Osteocyte (in vitro differentiated cells): ENCODE data around the gene PSMB8. TPM values are rescaled to one million over a fixed set of nuclear protein-coding genes. Genes with fewer than 3 reads are reported as not detected.

ENCODE experiments used
- DNase-seq: peaks from one replicate; pipeline ENCODE4 v3.0.0; 2021; ENCODE audit warnings: mixed read lengths; ENCODE audit not compliant: unreplicated experiment; ENCODE audit errors: extremely low spot score
- H3K27ac Mint-ChIP-seq: one replicate; pipeline ENCODE4 v1.8.0; 2021; ENCODE audit warnings: mild to moderate bottlenecking, mixed read lengths; ENCODE audit not compliant: unreplicated experiment
- H3K27me3 Mint-ChIP-seq: one replicate; pipeline ENCODE4 v1.8.0; 2021; ENCODE audit warnings: mixed read lengths; ENCODE audit not compliant: unreplicated experiment
- H3K36me3 Mint-ChIP-seq: one replicate; pipeline ENCODE4 v1.8.0; 2021; ENCODE audit warnings: mixed read lengths; ENCODE audit not compliant: unreplicated experiment
- H3K4me1 Mint-ChIP-seq: one replicate; pipeline ENCODE4 v1.8.0; 2021; ENCODE audit warnings: mixed read lengths; ENCODE audit not compliant: unreplicated experiment
- H3K4me3 Mint-ChIP-seq: one replicate; pipeline ENCODE4 v1.8.0; 2021; ENCODE audit warnings: mild to moderate bottlenecking, moderate library complexity, mixed read lengths; ENCODE audit not compliant: unreplicated experiment
- H3K9me3 Mint-ChIP-seq: one replicate; pipeline ENCODE4 v1.8.0; 2021; ENCODE audit warnings: mixed read lengths; ENCODE audit not compliant: unreplicated experiment
- total RNA-seq: library from RNA; stranded (reverse); gene quantifications from 2 replicates; pipeline ENCODE4 v1.2.1, GENCODE V29; 2021
- TF ChIP-seq, protein P1 (sequence below): fragments of 200-600 bp; sonication (generic); IDR thresholded peaks from 2 replicates; pipeline ENCODE4 v1.5.0; 2021; ENCODE audit warnings: antibody characterized with exemption, mild to moderate bottlenecking, moderate library complexity

Gene PSMB8
- total RNA-seq, 1 donor from 2014 or later = 66.1 TPM

DNA sequence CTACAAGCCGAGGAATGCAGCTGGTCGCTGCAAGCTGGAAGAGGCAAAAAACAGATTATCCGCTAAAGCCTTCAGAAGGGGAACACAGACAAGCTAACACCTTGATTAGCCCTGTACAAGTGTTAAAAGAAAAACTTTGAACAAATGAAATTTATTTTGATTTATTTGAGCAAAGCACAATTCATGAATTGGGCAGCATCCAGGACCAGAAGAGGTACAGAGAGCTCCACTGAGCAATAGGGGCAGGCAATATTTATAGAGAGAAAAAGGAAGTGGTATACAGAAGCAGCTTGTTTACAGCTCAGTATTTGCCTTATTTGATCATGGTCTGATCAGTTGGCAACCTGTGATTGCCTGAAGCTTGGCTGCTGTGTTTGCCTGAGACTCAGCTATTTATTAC lies 44.7 kb downstream of the PSMB8 start:
- Mint-ChIP-seq H3K27ac (no peak overlapping the region), H3K27me3 (peaks cover 80% of the 10 kb centered on the region), H3K4me1 (peaks cover 4% of the 10 kb centered on the region), H3K9me3 (peaks cover 6% of the 10 kb centered on the region), H3K4me3 (no peak overlapping the region), H3K36me3 (no peaks in the 10 kb centered on the region)
- no peak for DNase-seq
- TF ChIP-seq, protein P1, sequence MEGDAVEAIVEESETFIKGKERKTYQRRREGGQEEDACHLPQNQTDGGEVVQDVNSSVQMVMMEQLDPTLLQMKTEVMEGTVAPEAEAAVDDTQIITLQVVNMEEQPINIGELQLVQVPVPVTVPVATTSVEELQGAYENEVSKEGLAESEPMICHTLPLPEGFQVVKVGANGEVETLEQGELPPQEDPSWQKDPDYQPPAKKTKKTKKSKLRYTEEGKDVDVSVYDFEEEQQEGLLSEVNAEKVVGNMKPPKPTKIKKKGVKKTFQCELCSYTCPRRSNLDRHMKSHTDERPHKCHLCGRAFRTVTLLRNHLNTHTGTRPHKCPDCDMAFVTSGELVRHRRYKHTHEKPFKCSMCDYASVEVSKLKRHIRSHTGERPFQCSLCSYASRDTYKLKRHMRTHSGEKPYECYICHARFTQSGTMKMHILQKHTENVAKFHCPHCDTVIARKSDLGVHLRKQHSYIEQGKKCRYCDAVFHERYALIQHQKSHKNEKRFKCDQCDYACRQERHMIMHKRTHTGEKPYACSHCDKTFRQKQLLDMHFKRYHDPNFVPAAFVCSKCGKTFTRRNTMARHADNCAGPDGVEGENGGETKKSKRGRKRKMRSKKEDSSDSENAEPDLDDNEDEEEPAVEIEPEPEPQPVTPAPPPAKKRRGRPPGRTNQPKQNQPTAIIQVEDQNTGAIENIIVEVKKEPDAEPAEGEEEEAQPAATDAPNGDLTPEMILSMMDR = no peak

DNA sequence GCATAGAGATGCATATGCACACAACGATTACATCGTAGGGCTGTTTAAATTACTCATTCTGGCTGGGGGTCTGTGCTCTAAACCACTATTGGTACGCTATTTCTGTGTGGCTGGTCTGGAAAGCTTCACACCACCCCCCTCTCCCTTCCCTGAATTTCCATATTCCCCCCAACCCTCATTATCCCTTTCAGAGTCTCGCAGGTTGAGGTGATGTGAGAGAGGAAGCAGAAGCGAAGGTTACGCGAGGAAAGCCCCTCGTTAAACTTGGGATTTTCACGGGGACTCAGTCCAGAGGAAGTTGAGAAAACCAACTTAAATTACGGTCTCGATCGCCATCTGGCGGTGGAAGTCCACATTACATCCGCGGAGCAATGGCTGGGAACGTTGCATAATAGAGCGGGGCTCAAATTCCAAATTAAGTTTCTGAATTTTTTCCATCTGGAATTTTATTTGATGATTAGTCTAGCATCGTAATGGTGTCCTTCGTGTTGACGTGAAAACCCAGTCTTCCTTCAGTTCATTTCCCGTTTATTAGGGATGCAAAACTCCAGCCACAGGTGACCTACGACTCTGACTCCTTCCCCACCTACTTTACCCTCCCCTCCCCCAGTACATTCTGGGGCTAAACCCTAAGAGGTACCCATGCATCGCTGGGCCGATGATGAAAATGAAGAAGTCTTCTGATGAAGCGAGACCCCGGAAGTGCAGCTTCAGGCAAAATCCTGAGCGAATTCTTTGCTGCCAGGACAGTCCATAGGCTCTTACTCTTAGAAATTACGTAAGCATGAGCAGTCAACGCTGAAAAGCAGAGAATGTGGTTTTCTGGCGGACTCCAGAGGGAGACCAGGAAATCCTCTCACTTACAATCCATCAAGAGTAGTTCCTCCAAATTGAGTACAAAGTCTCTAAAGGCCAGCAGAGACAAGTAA lies 46.7 kb downstream of the PSMB8 start:
- H3K4me1 Mint-ChIP-seq = peaks cover 4% of the 10 kb centered on the region
- no peak overlapping the region for H3K27ac Mint-ChIP-seq
- no peak for DNase-seq
- H3K27me3 Mint-ChIP-seq = peaks cover 79% of the 10 kb centered on the region
- H3K4me3 Mint-ChIP-seq = peak overlapping the region; percentile 62
- TF ChIP-seq, protein P1 = peak; percentile 88
- peaks cover 6% of the 10 kb centered on the region for H3K9me3 Mint-ChIP-seq
- H3K36me3 Mint-ChIP-seq = no peaks in the 10 kb centered on the region

DNA sequence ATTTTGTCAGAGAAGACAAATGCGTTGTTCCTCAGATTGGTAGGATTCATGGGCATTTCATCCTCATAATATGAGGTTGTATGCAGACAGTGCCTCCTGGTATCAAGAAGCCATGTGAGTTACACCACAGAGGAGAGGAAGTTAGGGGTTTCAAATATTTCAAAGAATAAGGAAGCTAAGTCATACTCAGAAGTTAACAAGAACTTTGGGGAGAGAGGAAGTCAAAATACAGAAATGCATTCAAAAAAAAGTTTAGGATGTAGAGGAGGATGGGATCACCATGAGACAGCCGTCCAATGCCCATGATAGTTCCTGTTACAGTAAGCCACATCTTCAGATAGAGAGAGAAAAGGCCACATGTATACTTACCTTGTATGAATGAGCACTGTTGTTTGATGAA lies 49.3 kb downstream of the PSMB8 start:
- peaks cover 4% of the 10 kb centered on the region for H3K4me1 Mint-ChIP-seq
- H3K4me3 Mint-ChIP-seq = no peak overlapping the region
- peaks cover 6% of the 10 kb centered on the region for H3K9me3 Mint-ChIP-seq
- H3K27me3 Mint-ChIP-seq = peaks cover 82% of the 10 kb centered on the region
- no peaks in the 10 kb centered on the region for H3K36me3 Mint-ChIP-seq
- no peak for DNase-seq
- TF ChIP-seq, protein P1 = no peak
- no peak overlapping the region for H3K27ac Mint-ChIP-seq

DNA sequence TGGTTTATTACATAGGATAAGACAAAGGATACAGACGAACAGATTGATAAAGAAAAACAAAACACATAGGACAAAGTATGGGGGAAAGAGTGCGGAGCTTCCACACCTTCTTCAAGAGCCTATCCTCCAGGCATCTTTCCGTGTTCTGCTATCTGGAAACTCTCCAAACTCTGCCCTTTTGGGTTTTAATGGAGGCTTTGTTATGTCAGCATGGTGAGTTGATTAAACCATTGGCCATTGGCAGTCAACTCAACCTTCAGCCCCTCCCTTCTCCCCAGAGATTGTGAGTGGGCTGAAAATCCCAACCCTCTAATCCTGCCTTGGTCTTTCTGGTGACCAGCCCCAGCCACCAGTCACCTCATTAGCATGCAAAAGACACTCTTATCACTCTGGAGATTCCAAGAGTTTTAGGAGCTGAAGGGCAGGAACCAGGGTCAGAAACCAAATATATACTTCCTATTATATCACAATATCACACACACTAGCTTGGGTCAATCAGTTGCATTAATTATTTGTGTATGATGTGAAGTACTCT lies 50.9 kb downstream of the PSMB8 start:
- Mint-ChIP-seq H3K36me3 (no peaks in the 10 kb centered on the region), H3K4me3 (no peak overlapping the region), H3K4me1 (peaks cover 4% of the 10 kb centered on the region), H3K27me3 (peaks cover 81% of the 10 kb centered on the region), H3K27ac (no peak overlapping the region), H3K9me3 (no peaks in the 10 kb centered on the region)
- DNase-seq = no peak
- TF ChIP-seq, protein P1 = no peak

Other genes starting within 250 kb of the PSMB8 start
- gene HLA-DQA1, start 206.6 kb downstream of the PSMB8 start, total RNA-seq = not detected in 2 replicates
- not detected in 2 replicates for gene HLA-DQB1, start 177.4 kb downstream of the PSMB8 start, total RNA-seq
- not detected in 2 replicates for gene HLA-DQA2, start 102.7 kb downstream of the PSMB8 start, total RNA-seq
- gene HLA-DQB2, start 80.5 kb downstream of the PSMB8 start, total RNA-seq = not detected in 2 replicates
- 0.24 and 0.57 TPM in 2 replicates for gene HLA-DOB, start 27.0 kb downstream of the PSMB8 start, total RNA-seq
- 50.1 and 51.9 TPM in 2 replicates for gene TAP2, start 5.3 kb downstream of the PSMB8 start, total RNA-seq
- 33.2 and 34.5 TPM in 2 replicates for gene TAP1, start 9.7 kb upstream of the PSMB8 start, total RNA-seq
- 20.8 and 26.2 TPM in 2 replicates for gene PSMB9, start 10.1 kb upstream of the PSMB8 start, total RNA-seq
- not detected in 2 replicates for gene HLA-DMB, start 97.0 kb upstream of the PSMB8 start, total RNA-seq
- gene HLA-DMA, start 109.0 kb upstream of the PSMB8 start, total RNA-seq = 1.3 and 3.0 TPM in 2 replicates
- gene BRD2, start 124.5 kb upstream of the PSMB8 start, total RNA-seq = 166 and 168 TPM in 2 replicates
- not detected in 2 replicates for gene HLA-DOA, start 165.5 kb upstream of the PSMB8 start, total RNA-seq
- 1.8 and 2.0 TPM in 2 replicates for gene HLA-DPA1, start 229.6 kb upstream of the PSMB8 start, total RNA-seq
- gene HLA-DPB1, start 231.9 kb upstream of the PSMB8 start, total RNA-seq = 4.7 and 5.5 TPM in 2 replicates